HEK293 (cell line): ENCODE data around the gene ANK2.

Experiments used
- CTCF ChIA-PET: fragments of 350-600 bp; formaldehyde crosslinking; extraction: SDS; loops from one replicate; lab custom pipeline; 2021; ENCODE audit warnings: antibody characterized with exemption; lab: Yijun Ruan, JAX
- POLR2A ChIA-PET: fragments of 300-600 bp; formaldehyde crosslinking; extraction: SDS; loops from one replicate; lab custom pipeline; 2020; ENCODE audit warnings: antibody characterized with exemption, inconsistent platforms; lab: Yijun Ruan, JAX
- H3K27ac ChIP-seq: fragments of 200-500 bp; sonication (Bioruptor generic); 2 replicates; pipeline ENCODE4 v1.5.1; 2014; ENCODE audit warnings: low read depth, low read length, control low read depth, inconsistent platforms; ENCODE audit errors: extremely low read depth
- H3K36me3 ChIP-seq, 2 experiments: fragments of 200-500 bp in 1 of 2; sonication (Bioruptor generic) in 1 of 2; 1 replicate in 1 of 2; 2 replicates in 1 of 2; pipeline ENCODE4 v1.5.1; 2014 to 2017; ENCODE audit warnings: inconsistent platforms in 2 of 2, low read length in 2 of 2; ENCODE audit not compliant: control insufficient read depth in 2 of 2, insufficient read depth in 1 of 2
- H3K4me1 ChIP-seq: fragments of 200-500 bp; sonication (Bioruptor generic); 2 replicates; pipeline ENCODE4 v1.5.1; 2014; ENCODE audit warnings: mild to moderate bottlenecking, low read length, inconsistent platforms; ENCODE audit not compliant: control insufficient read depth, insufficient read depth
- H3K4me3 ChIP-seq: 2 replicates; pipeline ENCODE4 v1.5.1; 2011; ENCODE audit warnings: low read depth, mild to moderate bottlenecking, control low read depth, low read length, moderate library complexity
- H3K9me3 ChIP-seq: fragments of 200-500 bp; sonication (Bioruptor generic); 2 replicates; pipeline ENCODE4 v1.5.1; 2014; ENCODE audit warnings: low read depth, low read length, inconsistent platforms; ENCODE audit not compliant: control insufficient read depth, insufficient read depth
- BCL11B ChIP-seq: fragments of 450-650 bp; formaldehyde crosslinking; IDR thresholded peaks from 2 replicates; pipeline ENCODE4 v1.5.1; 2016; ENCODE audit warnings: low read depth, missing biosample characterization, missing genetic modification characterization
- FEZF1 ChIP-seq: fragments of 450-650 bp; formaldehyde crosslinking; IDR thresholded peaks from 2 replicates; pipeline ENCODE4 v1.5.1; 2016; ENCODE audit warnings: missing biosample characterization, missing genetic modification characterization
- GLIS2 ChIP-seq: fragments of 450-650 bp; formaldehyde crosslinking; IDR thresholded peaks from 2 replicates; pipeline ENCODE4 v1.5.1; 2016; ENCODE audit warnings: missing biosample characterization, missing genetic modification characterization
- KLF10 ChIP-seq: fragments of 450-650 bp; IDR thresholded peaks from 2 replicates; pipeline ENCODE4 v1.5.1; 2018; ENCODE audit warnings: missing biosample characterization, mild to moderate bottlenecking, missing genetic modification characterization
- MEIS1 ChIP-seq: sonication (generic); formaldehyde crosslinking; IDR thresholded peaks from 2 replicates; pipeline ENCODE4 v1.8.1; 2022; ENCODE audit warnings: missing genetic modification reagents, mild to moderate bottlenecking, borderline replicate concordance
- RBAK ChIP-seq: fragments of 450-650 bp; formaldehyde crosslinking; IDR thresholded peaks from 2 replicates; pipeline ENCODE4 v1.5.1; 2016; ENCODE audit warnings: missing biosample characterization, missing genetic modification characterization
- ZBTB17 ChIP-seq: fragments of 450-650 bp; formaldehyde crosslinking; IDR thresholded peaks from 2 replicates; pipeline ENCODE4 v1.5.1; 2016; ENCODE audit warnings: missing biosample characterization, missing genetic modification characterization
- ZFP37 ChIP-seq: fragments of 450-650 bp; formaldehyde crosslinking; IDR thresholded peaks from 2 replicates; pipeline ENCODE4 v1.5.1; 2016; ENCODE audit warnings: missing biosample characterization, missing genetic modification characterization
- ZNF146 ChIP-seq: fragments of 450-650 bp; formaldehyde crosslinking; IDR thresholded peaks from 2 replicates; pipeline ENCODE4 v1.5.1; 2016; ENCODE audit warnings: missing biosample characterization, missing genetic modification characterization
- ZNF19 ChIP-seq: fragments of 450-650 bp; formaldehyde crosslinking; IDR thresholded peaks from 2 replicates; pipeline ENCODE4; 2016; ENCODE audit warnings: missing biosample characterization, missing genetic modification characterization, low read depth
- ZNF423 ChIP-seq: fragments of 450-650 bp; formaldehyde crosslinking; IDR thresholded peaks from 2 replicates; pipeline ENCODE4 v1.5.1; 2016; ENCODE audit warnings: missing biosample characterization, missing genetic modification characterization
- ZNF560 ChIP-seq: fragments of 450-650 bp; formaldehyde crosslinking; IDR thresholded peaks from 2 replicates; pipeline ENCODE4 v1.5.1; 2017; ENCODE audit warnings: missing biosample characterization, missing genetic modification characterization, borderline replicate concordance
- ZNF580 ChIP-seq: fragments of 450-650 bp; formaldehyde crosslinking; IDR thresholded peaks from 2 replicates; pipeline ENCODE4 v1.5.1; 2016; ENCODE audit warnings: missing biosample characterization, missing genetic modification characterization
- ZNF596 ChIP-seq: fragments of 450-650 bp; IDR thresholded peaks from 2 replicates; pipeline ENCODE4 v1.5.0; 2018; ENCODE audit warnings: missing biosample characterization, mild to moderate bottlenecking, missing genetic modification characterization, moderate library complexity
- ZNF600 ChIP-seq: fragments of 450-650 bp; formaldehyde crosslinking; IDR thresholded peaks from 2 replicates; pipeline ENCODE4 v1.5.1; 2016; ENCODE audit warnings: missing biosample characterization, missing genetic modification characterization
- TF ChIP-seq, protein P1 (sequence below): fragments of 450-650 bp; formaldehyde crosslinking; IDR thresholded peaks from 2 replicates; pipeline ENCODE4 v1.5.0; 2017; ENCODE audit warnings: missing biosample characterization, missing genetic modification characterization, borderline replicate concordance
- TF ChIP-seq, protein P2 (sequence below): fragments of 450-650 bp; formaldehyde crosslinking; IDR thresholded peaks from 2 replicates; pipeline ENCODE4 v1.5.1; 2016; ENCODE audit warnings: missing biosample characterization, missing genetic modification characterization
- TF ChIP-seq, protein P3 (sequence below): fragments of 450-650 bp; formaldehyde crosslinking; IDR thresholded peaks from 2 replicates; pipeline ENCODE4 v1.5.1; 2016; ENCODE audit warnings: missing biosample characterization, missing genetic modification characterization
- TF ChIP-seq, protein P4 (sequence below): fragments of 450-650 bp; formaldehyde crosslinking; conservative IDR thresholded peaks from 2 replicates; pipeline ENCODE4 v1.5.1; 2016; ENCODE audit warnings: low read depth, missing biosample characterization, missing genetic modification characterization

Gene ANK2

GRCh38 chr4:113322736-113323135, 273.3 kb downstream of the ANK2 start (continued):
- no peak for TF ChIP-seq ZNF580 (tag by site-specific recombination)

- Histone ChIP-seq H3K36me3 (peaks cover 0 to 2% of the 10 kb centered on the region in 2 experiments; a peak in 1 of 3 replicates), H3K4me1 (no peaks in the 10 kb centered on the region), H3K27ac (no peak overlapping the region), H3K4me3 (no peak overlapping the region), H3K9me3 (no peaks in the 10 kb centered on the region)
- TF ChIP-seq BCL11B (tag by site-specific recombination) (no peak), ZNF560 (tag by site-specific recombination) (no peak), RBAK (tag by site-specific recombination) (no peak)
- TF ChIP-seq, protein P1, sequence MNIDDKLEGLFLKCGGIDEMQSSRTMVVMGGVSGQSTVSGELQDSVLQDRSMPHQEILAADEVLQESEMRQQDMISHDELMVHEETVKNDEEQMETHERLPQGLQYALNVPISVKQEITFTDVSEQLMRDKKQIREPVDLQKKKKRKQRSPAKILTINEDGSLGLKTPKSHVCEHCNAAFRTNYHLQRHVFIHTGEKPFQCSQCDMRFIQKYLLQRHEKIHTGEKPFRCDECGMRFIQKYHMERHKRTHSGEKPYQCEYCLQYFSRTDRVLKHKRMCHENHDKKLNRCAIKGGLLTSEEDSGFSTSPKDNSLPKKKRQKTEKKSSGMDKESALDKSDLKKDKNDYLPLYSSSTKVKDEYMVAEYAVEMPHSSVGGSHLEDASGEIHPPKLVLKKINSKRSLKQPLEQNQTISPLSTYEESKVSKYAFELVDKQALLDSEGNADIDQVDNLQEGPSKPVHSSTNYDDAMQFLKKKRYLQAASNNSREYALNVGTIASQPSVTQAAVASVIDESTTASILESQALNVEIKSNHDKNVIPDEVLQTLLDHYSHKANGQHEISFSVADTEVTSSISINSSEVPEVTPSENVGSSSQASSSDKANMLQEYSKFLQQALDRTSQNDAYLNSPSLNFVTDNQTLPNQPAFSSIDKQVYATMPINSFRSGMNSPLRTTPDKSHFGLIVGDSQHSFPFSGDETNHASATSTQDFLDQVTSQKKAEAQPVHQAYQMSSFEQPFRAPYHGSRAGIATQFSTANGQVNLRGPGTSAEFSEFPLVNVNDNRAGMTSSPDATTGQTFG (tag by site-specific recombination), result no peak
- TF ChIP-seq, protein P2, sequence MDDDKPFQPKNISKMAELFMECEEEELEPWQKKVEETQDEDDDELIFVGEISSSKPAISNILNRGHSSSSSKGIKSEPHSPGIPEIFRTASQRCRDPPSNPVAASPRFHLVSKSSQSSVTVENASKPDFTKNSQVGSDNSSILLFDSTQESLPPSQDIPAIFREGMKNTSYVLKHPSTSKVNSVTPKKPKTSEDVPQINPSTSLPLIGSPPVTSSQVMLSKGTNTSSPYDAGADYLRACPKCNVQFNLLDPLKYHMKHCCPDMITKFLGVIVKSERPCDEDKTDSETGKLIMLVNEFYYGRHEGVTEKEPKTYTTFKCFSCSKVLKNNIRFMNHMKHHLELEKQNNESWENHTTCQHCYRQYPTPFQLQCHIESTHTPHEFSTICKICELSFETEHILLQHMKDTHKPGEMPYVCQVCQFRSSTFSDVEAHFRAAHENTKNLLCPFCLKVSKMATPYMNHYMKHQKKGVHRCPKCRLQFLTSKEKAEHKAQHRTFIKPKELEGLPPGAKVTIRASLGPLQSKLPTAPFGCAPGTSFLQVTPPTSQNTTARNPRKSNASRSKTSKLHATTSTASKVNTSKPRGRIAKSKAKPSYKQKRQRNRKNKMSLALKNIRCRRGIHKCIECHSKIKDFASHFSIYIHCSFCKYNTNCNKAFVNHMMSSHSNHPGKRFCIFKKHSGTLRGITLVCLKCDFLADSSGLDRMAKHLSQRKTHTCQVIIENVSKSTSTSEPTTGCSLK (tag by site-specific recombination), result no peak
- ChIA-PET CTCF (interaction anchor here (0.7 kb wide), 2 partner anchors 60 to 229 kb away, joined by 3 to 4 read pairs; no protein-coding TSS in a partner anchor), POLR2A (no interaction called here)
Observed at GRCh38 chr4:113325876-113326615, 276.6 kb downstream of the ANK2 start.

DNA sequence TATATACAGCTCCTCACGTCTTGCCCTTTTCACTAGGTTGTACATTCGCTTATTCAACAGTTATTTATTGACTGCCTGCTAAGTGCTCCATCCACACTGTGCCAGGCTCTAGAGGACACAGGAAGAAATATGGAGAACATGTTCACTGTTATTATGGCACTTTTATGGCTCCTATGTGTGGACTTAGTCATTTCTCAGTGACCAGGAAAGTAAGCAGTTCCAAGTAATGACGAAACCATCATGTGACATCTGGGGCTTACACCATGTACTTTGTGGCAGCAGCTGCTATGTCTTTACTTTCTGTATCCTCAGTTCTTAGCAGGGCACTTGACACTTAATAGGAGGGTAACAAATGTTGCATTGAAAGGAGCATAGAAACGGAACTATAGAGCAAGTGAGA, 278.0 kb downstream of the ANK2 start:
- no peak overlapping the region for H3K27ac ChIP-seq
- peaks cover 0 to 2% of the 10 kb centered on the region in 2 experiments; a peak in 1 of 3 replicates for H3K36me3 ChIP-seq
- no peaks in the 10 kb centered on the region for H3K9me3 ChIP-seq
- ChIA-PET POLR2A (no interaction called here), CTCF (interaction anchor here (1.2 to 1.3 kb wide), 2 partner anchors 15 to 221 kb away, joined by 3 read pairs; no protein-coding TSS in a partner anchor)
- H3K4me3 ChIP-seq, result no peak overlapping the region
- H3K4me1 ChIP-seq, result no peaks in the 10 kb centered on the region
- TF ChIP-seq GLIS2 (tag by site-specific recombination) (no peak), KLF10 (tag by site-specific recombination) (no peak), ZNF596 (tag by site-specific recombination) (no peak), MEIS1 (no peak), ZFP37 (tag by site-specific recombination) (no peak), ZNF423 (tag by site-specific recombination) (no peak), ZBTB17 (tag by site-specific recombination) (no peak), ZNF146 (no peak), ZNF600 (tag by site-specific recombination) (no peak), ZNF19 (tag by site-specific recombination) (no peak), FEZF1 (tag by site-specific recombination) (no peak)
- TF ChIP-seq, protein P3, sequence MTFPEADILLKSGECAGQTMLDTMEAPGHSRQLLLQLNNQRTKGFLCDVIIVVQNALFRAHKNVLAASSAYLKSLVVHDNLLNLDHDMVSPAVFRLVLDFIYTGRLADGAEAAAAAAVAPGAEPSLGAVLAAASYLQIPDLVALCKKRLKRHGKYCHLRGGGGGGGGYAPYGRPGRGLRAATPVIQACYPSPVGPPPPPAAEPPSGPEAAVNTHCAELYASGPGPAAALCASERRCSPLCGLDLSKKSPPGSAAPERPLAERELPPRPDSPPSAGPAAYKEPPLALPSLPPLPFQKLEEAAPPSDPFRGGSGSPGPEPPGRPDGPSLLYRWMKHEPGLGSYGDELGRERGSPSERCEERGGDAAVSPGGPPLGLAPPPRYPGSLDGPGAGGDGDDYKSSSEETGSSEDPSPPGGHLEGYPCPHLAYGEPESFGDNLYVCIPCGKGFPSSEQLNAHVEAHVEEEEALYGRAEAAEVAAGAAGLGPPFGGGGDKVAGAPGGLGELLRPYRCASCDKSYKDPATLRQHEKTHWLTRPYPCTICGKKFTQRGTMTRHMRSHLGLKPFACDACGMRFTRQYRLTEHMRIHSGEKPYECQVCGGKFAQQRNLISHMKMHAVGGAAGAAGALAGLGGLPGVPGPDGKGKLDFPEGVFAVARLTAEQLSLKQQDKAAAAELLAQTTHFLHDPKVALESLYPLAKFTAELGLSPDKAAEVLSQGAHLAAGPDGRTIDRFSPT (tag by site-specific recombination), result no peak
- TF ChIP-seq, protein P4, sequence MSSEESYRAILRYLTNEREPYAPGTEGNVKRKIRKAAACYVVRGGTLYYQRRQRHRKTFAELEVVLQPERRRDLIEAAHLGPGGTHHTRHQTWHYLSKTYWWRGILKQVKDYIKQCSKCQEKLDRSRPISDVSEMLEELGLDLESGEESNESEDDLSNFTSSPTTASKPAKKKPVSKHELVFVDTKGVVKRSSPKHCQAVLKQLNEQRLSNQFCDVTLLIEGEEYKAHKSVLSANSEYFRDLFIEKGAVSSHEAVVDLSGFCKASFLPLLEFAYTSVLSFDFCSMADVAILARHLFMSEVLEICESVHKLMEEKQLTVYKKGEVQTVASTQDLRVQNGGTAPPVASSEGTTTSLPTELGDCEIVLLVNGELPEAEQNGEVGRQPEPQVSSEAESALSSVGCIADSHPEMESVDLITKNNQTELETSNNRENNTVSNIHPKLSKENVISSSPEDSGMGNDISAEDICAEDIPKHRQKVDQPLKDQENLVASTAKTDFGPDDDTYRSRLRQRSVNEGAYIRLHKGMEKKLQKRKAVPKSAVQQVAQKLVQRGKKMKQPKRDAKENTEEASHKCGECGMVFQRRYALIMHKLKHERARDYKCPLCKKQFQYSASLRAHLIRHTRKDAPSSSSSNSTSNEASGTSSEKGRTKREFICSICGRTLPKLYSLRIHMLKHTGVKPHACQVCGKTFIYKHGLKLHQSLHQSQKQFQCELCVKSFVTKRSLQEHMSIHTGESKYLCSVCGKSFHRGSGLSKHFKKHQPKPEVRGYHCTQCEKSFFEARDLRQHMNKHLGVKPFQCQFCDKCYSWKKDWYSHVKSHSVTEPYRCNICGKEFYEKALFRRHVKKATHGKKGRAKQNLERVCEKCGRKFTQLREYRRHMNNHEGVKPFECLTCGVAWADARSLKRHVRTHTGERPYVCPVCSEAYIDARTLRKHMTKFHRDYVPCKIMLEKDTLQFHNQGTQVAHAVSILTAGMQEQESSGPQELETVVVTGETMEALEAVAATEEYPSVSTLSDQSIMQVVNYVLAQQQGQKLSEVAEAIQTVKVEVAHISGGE, result no peak
